ENCODE results near the gene NES.

Gene NES

GRCh38 chr1:156659988-156660751 lies 17.0 kb downstream of the NES start:
- CTCF ChIA-PET = interaction anchor here (0.6 to 15.2 kb wide), 41 partner anchors 8 to 1486 kb away, joined by 3 to 564 read pairs (median 4); partner anchors contain the start of genes BCAN, CRABP2, HAPLN2 and INSRR
- Histone ChIP-seq H3K4me1 (ENCODE audit: control insufficient read depth, insufficient read depth, low read length) (peaks cover 9% of the 10 kb centered on the region; the same call in 1 of the 2 replicates), H3K27ac (ENCODE audit: extremely low read depth, low read depth, low read length) (peak overlapping the region; percentile 76), H3K9me3 (ENCODE audit: control insufficient read depth, insufficient read depth, low read depth, low read length) (no peaks in the 10 kb centered on the region), H3K36me3 (ENCODE audit: control insufficient read depth in 2 of 2, insufficient read depth in 1 of 2, low read length in 2 of 2) (no peaks in the 10 kb centered on the region), H3K4me3 (ENCODE audit: low read depth, low read length) (peak overlapping the region; percentile 38)
- POLR2A ChIA-PET = interaction anchor here (0.7 to 1.8 kb wide), 5 partner anchors 10 to 107 kb away, joined by 3 to 20 read pairs (median 5); partner anchors contain the start of genes ISG20L2, METTL25B, NES and PRCC
- TF ChIP-seq INSM2 (tag by site-specific recombination; IDR thresholded peaks at IDR 0.05) (peak; percentile 86), ZNF677 (tag by site-specific recombination; IDR thresholded peaks at IDR 0.05) (no peak), KLF17 (tag by site-specific recombination; IDR thresholded peaks at IDR 0.05) (peak; percentile 99), ZNF366 (tag by site-specific recombination; conservative IDR thresholded peaks at IDR 0.05) (peak; percentile 68), TCF7L2 (IDR thresholded peaks at IDR 0.05; ENCODE audit: borderline replicate concordance, low read depth, low read length) (no peak), ZBTB1 (tag by site-specific recombination; IDR thresholded peaks at IDR 0.05) (no peak; the same call in 1 of the 2 replicates), ZNF707 (tag by site-specific recombination; IDR thresholded peaks at IDR 0.05) (peak; percentile 43; the same call in 1 of the 2 replicates), ZNF48 (tag by site-specific recombination; IDR thresholded peaks at IDR 0.05) (no peak), ZNF521 (tag by site-specific recombination; IDR thresholded peaks at IDR 0.05) (no peak), ZBTB8A (tag by site-specific recombination; IDR thresholded peaks at IDR 0.05) (peak; percentile 80), ZNF302 (tag by site-specific recombination; IDR thresholded peaks at IDR 0.05; ENCODE audit: low read depth) (no peak), ZNF561 (tag by site-specific recombination; IDR thresholded peaks at IDR 0.05; ENCODE audit: borderline replicate concordance) (no peak; the same call in 1 of the 2 replicates), ZNF701 (tag by site-specific recombination; IDR thresholded peaks at IDR 0.05) (no peak), HOXD13 (CRISPR knock-in tag; IDR thresholded peaks at IDR 0.05; ENCODE audit: borderline replicate concordance) (no peak), ZNF514 (tag by site-specific recombination; IDR thresholded peaks at IDR 0.05) (no peak), ZNF433 (tag by site-specific recombination; IDR thresholded peaks at IDR 0.05; ENCODE audit: low read depth) (no peak), ZNF626 (tag by site-specific recombination; IDR thresholded peaks at IDR 0.05) (no peak), ZNF394 (tag by site-specific recombination; IDR thresholded peaks at IDR 0.05; ENCODE audit: borderline replicate concordance) (peak; percentile 85), ZEB2 (tag by site-specific recombination; IDR thresholded peaks at IDR 0.05) (peak; percentile 94), ZNF155 (tag by site-specific recombination; IDR thresholded peaks at IDR 0.05) (no peak), BCL6B (tag by site-specific recombination; IDR thresholded peaks at IDR 0.05) (no peak), ZNF549 (tag by site-specific recombination; IDR thresholded peaks at IDR 0.05) (no peak), ZNF223 (tag by site-specific recombination; IDR thresholded peaks at IDR 0.05) (no peak)
- TF ChIP-seq, protein P1, sequence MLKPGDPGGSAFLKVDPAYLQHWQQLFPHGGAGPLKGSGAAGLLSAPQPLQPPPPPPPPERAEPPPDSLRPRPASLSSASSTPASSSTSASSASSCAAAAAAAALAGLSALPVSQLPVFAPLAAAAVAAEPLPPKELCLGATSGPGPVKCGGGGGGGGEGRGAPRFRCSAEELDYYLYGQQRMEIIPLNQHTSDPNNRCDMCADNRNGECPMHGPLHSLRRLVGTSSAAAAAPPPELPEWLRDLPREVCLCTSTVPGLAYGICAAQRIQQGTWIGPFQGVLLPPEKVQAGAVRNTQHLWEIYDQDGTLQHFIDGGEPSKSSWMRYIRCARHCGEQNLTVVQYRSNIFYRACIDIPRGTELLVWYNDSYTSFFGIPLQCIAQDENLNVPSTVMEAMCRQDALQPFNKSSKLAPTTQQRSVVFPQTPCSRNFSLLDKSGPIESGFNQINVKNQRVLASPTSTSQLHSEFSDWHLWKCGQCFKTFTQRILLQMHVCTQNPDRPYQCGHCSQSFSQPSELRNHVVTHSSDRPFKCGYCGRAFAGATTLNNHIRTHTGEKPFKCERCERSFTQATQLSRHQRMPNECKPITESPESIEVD (tag by site-specific recombination; IDR thresholded peaks at IDR 0.05) = no peak
- TF ChIP-seq, protein P2, sequence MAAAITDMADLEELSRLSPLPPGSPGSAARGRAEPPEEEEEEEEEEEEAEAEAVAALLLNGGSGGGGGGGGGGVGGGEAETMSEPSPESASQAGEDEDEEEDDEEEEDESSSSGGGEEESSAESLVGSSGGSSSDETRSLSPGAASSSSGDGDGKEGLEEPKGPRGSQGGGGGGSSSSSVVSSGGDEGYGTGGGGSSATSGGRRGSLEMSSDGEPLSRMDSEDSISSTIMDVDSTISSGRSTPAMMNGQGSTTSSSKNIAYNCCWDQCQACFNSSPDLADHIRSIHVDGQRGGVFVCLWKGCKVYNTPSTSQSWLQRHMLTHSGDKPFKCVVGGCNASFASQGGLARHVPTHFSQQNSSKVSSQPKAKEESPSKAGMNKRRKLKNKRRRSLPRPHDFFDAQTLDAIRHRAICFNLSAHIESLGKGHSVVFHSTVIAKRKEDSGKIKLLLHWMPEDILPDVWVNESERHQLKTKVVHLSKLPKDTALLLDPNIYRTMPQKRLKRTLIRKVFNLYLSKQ (tag by site-specific recombination; IDR thresholded peaks at IDR 0.05; ENCODE audit: borderline replicate concordance) = no peak
- TF ChIP-seq, protein P3, sequence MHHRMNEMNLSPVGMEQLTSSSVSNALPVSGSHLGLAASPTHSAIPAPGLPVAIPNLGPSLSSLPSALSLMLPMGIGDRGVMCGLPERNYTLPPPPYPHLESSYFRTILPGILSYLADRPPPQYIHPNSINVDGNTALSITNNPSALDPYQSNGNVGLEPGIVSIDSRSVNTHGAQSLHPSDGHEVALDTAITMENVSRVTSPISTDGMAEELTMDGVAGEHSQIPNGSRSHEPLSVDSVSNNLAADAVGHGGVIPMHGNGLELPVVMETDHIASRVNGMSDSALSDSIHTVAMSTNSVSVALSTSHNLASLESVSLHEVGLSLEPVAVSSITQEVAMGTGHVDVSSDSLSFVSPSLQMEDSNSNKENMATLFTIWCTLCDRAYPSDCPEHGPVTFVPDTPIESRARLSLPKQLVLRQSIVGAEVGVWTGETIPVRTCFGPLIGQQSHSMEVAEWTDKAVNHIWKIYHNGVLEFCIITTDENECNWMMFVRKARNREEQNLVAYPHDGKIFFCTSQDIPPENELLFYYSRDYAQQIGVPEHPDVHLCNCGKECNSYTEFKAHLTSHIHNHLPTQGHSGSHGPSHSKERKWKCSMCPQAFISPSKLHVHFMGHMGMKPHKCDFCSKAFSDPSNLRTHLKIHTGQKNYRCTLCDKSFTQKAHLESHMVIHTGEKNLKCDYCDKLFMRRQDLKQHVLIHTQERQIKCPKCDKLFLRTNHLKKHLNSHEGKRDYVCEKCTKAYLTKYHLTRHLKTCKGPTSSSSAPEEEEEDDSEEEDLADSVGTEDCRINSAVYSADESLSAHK (tag by site-specific recombination; IDR thresholded peaks at IDR 0.05) = peak; percentile 80

Data from HEK293 (cell line).